Daoy (cell line): ENCODE measurements around the gene NTRK3. TPM values are rescaled to one million over a fixed set of nuclear protein-coding genes. Genes with fewer than 3 reads are reported as not detected.

Experiments used
- DNase-seq: peaks from one replicate; pipeline ENCODE4 v3.0.0-alpha.2; 2015; ENCODE audit warnings: low read depth
- total RNA-seq: library from RNA; depleted of rRNA; stranded (reverse); fragments of >200 nt; shearing (Covaris generic); gene quantifications from 2 replicates; pipeline ENCODE4 v1.2.3, GENCODE V29; 2014; rRNA removed

The NTRK3 gene
- total RNA-seq, 1 experiment from 2014 or later: 0.80 TPM

GRCh38 chr15:87818756-87819155, 437.8 kb downstream of the NTRK3 start:
- no peak for DNase-seq

GRCh38 chr15:87817553-87817952, 439.0 kb downstream of the NTRK3 start:
- DNase-seq: peak; percentile 7

DNA sequence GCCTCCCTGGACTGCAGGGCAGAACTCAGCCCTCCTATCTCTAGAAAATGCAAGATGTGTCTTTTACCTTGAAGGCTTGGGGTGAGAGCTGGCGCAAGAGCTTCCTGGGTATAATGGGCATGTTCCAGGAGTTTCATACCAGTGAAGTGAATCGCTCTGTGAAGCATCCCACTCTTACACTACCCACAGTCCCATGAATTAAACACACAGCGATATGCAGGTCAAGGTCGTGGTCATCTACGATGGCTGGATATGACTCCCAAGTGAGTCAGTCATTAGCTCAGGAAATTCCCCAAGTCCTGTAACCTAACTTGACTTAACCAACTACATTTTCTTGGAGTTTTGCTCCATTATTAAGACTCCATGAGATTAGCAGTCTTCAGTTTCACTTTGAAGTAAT, 439.7 kb downstream of the NTRK3 start:
- peak; percentile 82 for DNase-seq

GRCh38 chr15:87816016-87816415, 440.5 kb downstream of the NTRK3 start:
- no peak for DNase-seq

Other genes starting within 250 kb of the NTRK3 start
- 21.2 and 23.9 TPM in 2 replicates for gene MRPL46, start 210.6 kb upstream of the NTRK3 start, total RNA-seq
- gene MRPS11, start 211.0 kb upstream of the NTRK3 start, total RNA-seq: 19.6 and 24.2 TPM in 2 replicates